Peyer's patch (tissue), 4 donors: ENCODE measurements around the gene OR51B4. TPM values are rescaled to one million over a fixed set of nuclear protein-coding genes. Genes with fewer than 3 reads are reported as not detected.

Experiments used
- DNase-seq, 3 donors: peaks; one replicate each; pipeline ENCODE4 v3.0.0-alpha.2; 2017 to 2019
- H3K27ac ChIP-seq, 4 donors: fragments of 200-600 bp; sonication (generic); one replicate each; pipeline ENCODE4 v1.5.1; 2016 to 2019
- H3K27me3 ChIP-seq, 2 donors: fragments of 200-600 bp; sonication (generic); one replicate each; pipeline ENCODE4 v1.5.1; 2019
- H3K36me3 ChIP-seq, 3 donors: fragments of 200-600 bp; sonication (generic); one replicate each; pipeline ENCODE4 v1.5.1; 2016 to 2019
- H3K4me1 ChIP-seq, 4 donors: fragments of 200-600 bp; sonication (generic); one replicate each; pipeline ENCODE4 v1.5.1; 2016 to 2019
- H3K4me3 ChIP-seq, 4 donors: fragments of 200-600 bp; sonication (generic); 1 replicate in 3 of 4; 2 replicates in 1 of 4; pipeline ENCODE4 v1.5.1; 2016 to 2019; ENCODE audit warnings: mild to moderate bottlenecking in 1 of 4
- H3K9me3 ChIP-seq, 4 donors: fragments of 200-600 bp; sonication (generic); one replicate each; pipeline ENCODE4 v1.5.1; 2016 to 2019; ENCODE audit warnings: mild to moderate bottlenecking in 1 of 4
- CTCF ChIP-seq, 6 experiments: fragments of 450-650 bp in 4 of 6; fragments of 200-600 bp in 2 of 6; sonication (generic) in 1 of 6; IDR thresholded peaks; one replicate each; pipeline ENCODE4 v1.5.1; 2017 to 2019; ENCODE audit warnings: antibody characterized with exemption in 6 of 6, mild to moderate bottlenecking in 3 of 6, moderate library complexity in 1 of 6
- POLR2A ChIP-seq, 2 donors: fragments of 450-650 bp; IDR thresholded peaks; one replicate each; pipeline ENCODE4 v1.5.1; 2017; ENCODE audit warnings: antibody characterized with exemption in 2 of 2, mild to moderate bottlenecking in 2 of 2, moderate library complexity in 2 of 2
- total RNA-seq, 4 donors: library from RNA; depleted of rRNA; stranded (reverse); fragments of >200 nt; gene quantifications; one replicate each; pipeline ENCODE4 v1.1.0, GENCODE V29; 2016

OR51B4 gene
- total RNA-seq, 4 donors from 2014 or later: not detected

GRCh38 chr11:5252192-5252918, 49.4 kb downstream of the OR51B4 start:
- Histone ChIP-seq H3K9me3 (no peaks in the 10 kb centered on the region), H3K36me3 (no peaks in the 10 kb centered on the region), H3K27ac (no peak overlapping the region), H3K4me3 (no peak overlapping the region), H3K4me1 (no peaks in the 10 kb centered on the region), H3K27me3 (no peaks in the 10 kb centered on the region)
- TF ChIP-seq CTCF (IDR thresholded peaks at IDR 0.05): no peak
- TF ChIP-seq POLR2A (IDR thresholded peaks at IDR 0.05): no peak
- DNase-seq: no peak

- no peak overlapping the region for H3K27ac ChIP-seq
These were observed 50.0 kb downstream of the OR51B4 start for GRCh38 chr11:5251746-5252145.

More at GRCh38 chr11:5251746-5252145, 50.0 kb downstream of the OR51B4 start:
- Histone ChIP-seq H3K9me3 (no peaks in the 10 kb centered on the region), H3K4me3 (no peak overlapping the region), H3K4me1 (no peaks in the 10 kb centered on the region), H3K36me3 (no peaks in the 10 kb centered on the region), H3K27me3 (no peaks in the 10 kb centered on the region)
- no peak for DNase-seq
- TF ChIP-seq CTCF (IDR thresholded peaks at IDR 0.05): no peak
- TF ChIP-seq POLR2A (IDR thresholded peaks at IDR 0.05): no peak

Other genes starting within 250 kb of the OR51B4 start
- not detected for gene OR52E2, start 242.3 kb downstream of the OR51B4 start, total RNA-seq
- gene OR52E1, start 232.4 kb downstream of the OR51B4 start, total RNA-seq: not detected
- not detected for gene OR52A5, start 163.6 kb downstream of the OR51B4 start, total RNA-seq
- gene OR52A1, start 147.2 kb downstream of the OR51B4 start, total RNA-seq: not detected
- gene OR51V1, start 101.3 kb downstream of the OR51B4 start, total RNA-seq: not detected
- gene HBB, start 74.9 kb downstream of the OR51B4 start, total RNA-seq: 1 to 10 TPM in 1 of 4 donors, not detected in 3; 2.8 TPM
- not detected for gene HBD, start 67.5 kb downstream of the OR51B4 start, total RNA-seq
- not detected for gene HBG1, start 52.1 kb downstream of the OR51B4 start, total RNA-seq
- gene HBG2, start 47.2 kb downstream of the OR51B4 start, total RNA-seq: not detected
- gene HBE1, start 32.0 kb downstream of the OR51B4 start, total RNA-seq: not detected
- gene OR51B2, start 22.4 kb upstream of the OR51B4 start, total RNA-seq: not detected
- not detected for gene OR51B5, start 41.6 kb upstream of the OR51B4 start, total RNA-seq
- gene OR51B6, start 49.6 kb upstream of the OR51B4 start, total RNA-seq: not detected
- gene OR51M1, start 81.9 kb upstream of the OR51B4 start, total RNA-seq: not detected
- not detected for gene OR51Q1, start 120.2 kb upstream of the OR51B4 start, total RNA-seq
- gene OR51I1, start 139.6 kb upstream of the OR51B4 start, total RNA-seq: not detected
- gene OR51I2, start 147.4 kb upstream of the OR51B4 start, total RNA-seq: not detected
- not detected for gene OR52D1, start 186.7 kb upstream of the OR51B4 start, total RNA-seq
- gene UBQLN3, start 208.0 kb upstream of the OR51B4 start, total RNA-seq: 1 to 10 TPM in 1 of 4 donors, under 1 TPM in 1, not detected in 2; 0.53 to 5.8 TPM
- under 1 TPM in 1 of 4 donors, not detected in 3; 0.80 TPM for gene UBQLNL, start 214.8 kb upstream of the OR51B4 start, total RNA-seq
- not detected for gene OR52H1, start 246.6 kb upstream of the OR51B4 start, total RNA-seq